GM19467 (cell line): ENCODE data around the gene PXMP2.

Source experiments
- ATAC-seq: cut with Tn5 transposase; IDR thresholded peaks from one replicate; pipeline ENCODE4 v1.9.1; 2021; ENCODE audit warnings: mild to moderate bottlenecking, moderate library complexity; ENCODE audit not compliant: unreplicated experiment

PXMP2 gene

GRCh38 chr12:132687211-132688164 lies at the start of gene PXMP2, which contains the start of gene POLE:
TSS of gene PXMP2 (plus strand) at chr12:132687587. CDS start at chr12:132687671, 84 bp downstream.
TSS of gene POLE (minus strand) at chr12:132687342. CDS start at chr12:132687315, 27 bp downstream.
- ATAC-seq = peak; percentile 88

GRCh38 chr12:132637811-132638210 lies 49.6 kb upstream of the PXMP2 start:
- no peak for ATAC-seq

GRCh38 chr12:132638541-132639408 lies 48.6 kb upstream of the PXMP2 start:
- ATAC-seq = no peak

- no peak for ATAC-seq
These were observed 47.3 kb upstream of the PXMP2 start for GRCh38 chr12:132639956-132640520.

- no peak for ATAC-seq
These were observed 46.5 kb upstream of the PXMP2 start for GRCh38 chr12:132640936-132641335.

- ATAC-seq = no peak
These were observed 45.4 kb upstream of the PXMP2 start for GRCh38 chr12:132641811-132642650.

GRCh38 chr12:132642846-132643835 lies 44.2 kb upstream of the PXMP2 start:
- ATAC-seq = no peak

- ATAC-seq = no peak
These were observed 40.5 kb upstream of the PXMP2 start for GRCh38 chr12:132646850-132647249.

GRCh38 chr12:132647858-132648257 lies 39.5 kb upstream of the PXMP2 start:
- ATAC-seq = no peak

- no peak for ATAC-seq
These were observed 38.7 kb upstream of the PXMP2 start for GRCh38 chr12:132648616-132649225.

- no peak for ATAC-seq
These were observed 38.0 kb upstream of the PXMP2 start for GRCh38 chr12:132649226-132649945.

- no peak for ATAC-seq
These were observed 35.8 kb upstream of the PXMP2 start for GRCh38 chr12:132651444-132652100.

GRCh38 chr12:132653567-132654290 lies 33.7 kb upstream of the PXMP2 start:
- no peak for ATAC-seq

GRCh38 chr12:132657004-132657727 lies 30.2 kb upstream of the PXMP2 start:
- ATAC-seq = no peak

- ATAC-seq = no peak
These were observed 29.1 kb upstream of the PXMP2 start for GRCh38 chr12:132658149-132658894.
